GM12891 (cell line): ENCODE results near the gene ZNF783.
A peak's percentile ranks its signal among the peaks of the same experiment; 100 is the strongest.
"Not testable (repeated sequence)": the region's sequence is repeated elsewhere in the genome, so short reads cannot be mapped to it uniquely, and the experiment has no call there.

ENCODE experiments used
- DNase-seq: peaks from one replicate; pipeline ENCODE4 v3.0.0; 2011; ENCODE audit warnings: low spot score; ENCODE audit not compliant: insufficient read length
- FAIRE-seq: peaks from 2 replicates; lab custom pipeline; 2011; peaks lifted over from hg19 to GRCh38; lab: Jason Lieb, UNC
- PAX5 ChIP-seq: IDR thresholded peaks from 2 replicates; pipeline ENCODE4 v1.6.1; 2011; ENCODE audit warnings: low read length, moderate library complexity, mild to moderate bottlenecking; ENCODE audit not compliant: insufficient read depth, severe bottlenecking
- POLR2A ChIP-seq: IDR thresholded peaks from 2 replicates; pipeline ENCODE4 v1.6.1; 2011; ENCODE audit warnings: low read depth, low read length, control low read depth
- POLR2AphosphoS5 ChIP-seq: IDR thresholded peaks from 2 replicates; pipeline ENCODE4 v1.6.1; 2011; ENCODE audit warnings: low read depth, low read length, control low read depth
- POU2F2 ChIP-seq: IDR thresholded peaks from 2 replicates; pipeline ENCODE4 v1.6.1; 2011; ENCODE audit warnings: low read depth, mild to moderate bottlenecking, control low read depth, low read length, moderate library complexity
- SPI1 ChIP-seq: IDR thresholded peaks from 2 replicates; pipeline ENCODE4 v1.6.1; 2011; ENCODE audit warnings: low read depth, low read length, control low read depth
- TAF1 ChIP-seq: IDR thresholded peaks from 2 replicates; pipeline ENCODE4 v1.6.1; 2011; ENCODE audit warnings: low read depth, low read length, control low read depth

Gene ZNF783

DNA sequence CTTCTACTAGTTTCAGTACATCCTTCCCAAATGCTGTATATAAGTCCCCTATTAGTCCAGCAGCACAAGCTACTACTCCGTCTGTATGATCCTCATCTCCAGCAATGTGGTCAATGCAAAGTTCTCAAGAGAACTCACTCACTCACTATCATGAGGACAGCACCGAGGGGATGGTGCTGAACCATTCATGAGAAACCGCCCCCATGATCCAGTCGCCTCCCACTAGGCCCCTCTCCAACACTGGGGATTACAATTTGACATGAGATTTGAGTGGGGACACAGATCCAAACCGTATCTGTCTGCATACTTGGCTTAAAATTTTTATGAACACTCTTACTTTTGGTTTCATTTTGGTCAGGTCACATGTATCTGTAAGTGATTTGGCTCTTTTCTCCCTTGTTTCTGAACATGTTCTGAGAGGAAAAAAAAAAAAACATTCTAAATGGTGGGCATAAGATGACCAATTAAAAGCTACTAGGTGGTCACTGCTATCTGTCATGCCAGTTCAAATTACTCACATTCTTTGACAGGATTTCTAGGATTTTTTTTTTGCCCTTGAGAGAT is 60.1 kb downstream of the ZNF783 start:
- DNase-seq (no peak), FAIRE-seq (peak; percentile 38)
- TF ChIP-seq PAX5 (no peak), TAF1 (no peak), SPI1 (no peak), POLR2AphosphoS5 (no peak), POU2F2 (no peak), POLR2A (no peak)

DNA sequence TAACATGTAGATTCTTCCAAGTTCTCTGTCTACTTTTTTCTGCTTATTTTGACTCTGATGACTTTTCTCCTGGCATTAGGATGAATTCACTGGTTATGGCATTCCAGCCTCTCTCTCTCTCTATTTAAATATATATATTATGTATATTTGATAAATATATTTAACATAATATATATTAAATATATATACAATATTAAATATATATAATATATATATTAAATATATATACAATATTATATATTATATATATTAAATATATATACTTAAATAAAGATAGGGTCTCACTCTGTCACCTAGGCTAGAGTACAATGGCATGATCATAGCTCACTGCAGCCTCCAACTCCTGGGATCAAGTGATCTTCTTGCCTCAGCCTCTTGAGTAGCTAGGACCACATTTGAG is 60.7 kb downstream of the ZNF783 start:
- TF ChIP-seq SPI1 = no peak
- TF ChIP-seq PAX5 = no peak
- TF ChIP-seq POLR2AphosphoS5 = no peak
- no peak for TF ChIP-seq POLR2A
- no peak for TF ChIP-seq TAF1
- TF ChIP-seq POU2F2 = no peak
- no peak for FAIRE-seq
- DNase-seq = no peak

DNA sequence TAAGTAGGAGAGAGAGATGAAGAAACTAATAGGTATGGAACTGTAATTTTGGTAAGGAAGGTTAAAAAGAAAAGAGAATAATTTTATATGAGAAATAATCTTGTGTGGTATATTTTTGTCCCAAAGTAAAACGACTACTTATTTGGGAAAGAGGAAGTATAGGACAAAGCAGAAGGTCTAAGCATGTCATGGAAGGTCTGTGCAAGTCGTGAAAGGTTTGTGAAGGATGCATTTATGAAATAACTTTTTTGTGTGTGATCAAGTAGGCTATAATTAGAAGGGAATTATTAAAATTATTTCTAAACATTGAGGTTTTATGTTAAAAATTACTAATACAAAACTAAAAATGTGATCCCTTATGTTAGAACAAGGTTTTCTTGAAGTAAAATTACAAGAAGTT is 63.3 kb downstream of the ZNF783 start:
- TF ChIP-seq TAF1 = no peak
- no peak for TF ChIP-seq SPI1
- no peak for TF ChIP-seq POU2F2
- no peak for TF ChIP-seq POLR2AphosphoS5
- TF ChIP-seq POLR2A = no peak
- FAIRE-seq = no peak
- no peak for DNase-seq

DNA sequence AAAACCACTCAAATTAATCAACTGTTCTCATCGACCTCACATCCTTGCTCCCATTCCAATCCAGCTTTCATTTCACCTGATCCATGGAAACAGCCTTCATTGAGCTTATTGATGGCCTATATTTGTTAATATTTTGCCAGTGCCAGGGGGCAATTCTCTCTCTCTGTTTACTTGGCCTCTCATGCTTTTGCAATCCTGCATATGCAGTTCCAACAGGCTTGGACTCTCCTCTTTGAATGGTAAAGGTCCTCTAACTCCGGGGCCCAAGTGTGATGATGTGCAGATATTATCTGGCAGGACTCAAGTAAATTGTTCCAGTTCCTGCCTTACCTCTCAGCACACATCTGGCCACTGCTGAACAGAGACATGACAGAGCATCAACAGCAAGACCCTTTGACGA is 67.3 kb downstream of the ZNF783 start:
- DNase-seq (no peak), FAIRE-seq (no peak)
- TF ChIP-seq PAX5 = no peak

DNA sequence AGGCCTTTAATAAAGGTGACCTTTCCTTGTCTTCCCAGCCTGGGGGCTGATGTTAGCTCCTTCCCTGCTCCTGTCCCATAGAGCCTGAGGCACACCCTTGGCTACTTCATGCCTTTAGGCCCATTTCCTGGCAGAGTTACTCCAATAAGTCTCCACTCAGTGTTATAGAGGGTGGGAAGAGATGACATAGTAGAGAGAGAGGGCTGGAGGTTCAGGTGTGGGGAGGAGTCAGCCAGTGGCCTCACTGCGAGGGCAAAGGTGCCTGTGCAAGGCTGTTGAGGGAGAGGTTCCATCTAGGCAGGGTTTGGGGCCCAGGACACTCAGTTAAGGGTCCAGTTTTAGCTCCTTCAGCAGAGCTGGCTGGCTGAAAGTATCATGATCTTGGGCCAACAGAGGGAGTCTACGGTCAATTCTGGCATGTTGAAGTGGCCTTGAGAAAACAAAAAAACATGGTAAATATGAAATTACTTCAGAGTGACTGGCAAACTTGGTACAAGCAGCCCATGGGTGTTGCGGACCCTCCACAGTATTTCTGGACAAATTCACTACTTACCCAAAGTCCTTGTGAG is 67.9 kb downstream of the ZNF783 start:
- DNase-seq (no peak), FAIRE-seq (no peak)
- TF ChIP-seq POLR2AphosphoS5 (no peak), PAX5 (no peak), POLR2A (no peak), POU2F2 (no peak), SPI1 (no peak), TAF1 (no peak)

DNA sequence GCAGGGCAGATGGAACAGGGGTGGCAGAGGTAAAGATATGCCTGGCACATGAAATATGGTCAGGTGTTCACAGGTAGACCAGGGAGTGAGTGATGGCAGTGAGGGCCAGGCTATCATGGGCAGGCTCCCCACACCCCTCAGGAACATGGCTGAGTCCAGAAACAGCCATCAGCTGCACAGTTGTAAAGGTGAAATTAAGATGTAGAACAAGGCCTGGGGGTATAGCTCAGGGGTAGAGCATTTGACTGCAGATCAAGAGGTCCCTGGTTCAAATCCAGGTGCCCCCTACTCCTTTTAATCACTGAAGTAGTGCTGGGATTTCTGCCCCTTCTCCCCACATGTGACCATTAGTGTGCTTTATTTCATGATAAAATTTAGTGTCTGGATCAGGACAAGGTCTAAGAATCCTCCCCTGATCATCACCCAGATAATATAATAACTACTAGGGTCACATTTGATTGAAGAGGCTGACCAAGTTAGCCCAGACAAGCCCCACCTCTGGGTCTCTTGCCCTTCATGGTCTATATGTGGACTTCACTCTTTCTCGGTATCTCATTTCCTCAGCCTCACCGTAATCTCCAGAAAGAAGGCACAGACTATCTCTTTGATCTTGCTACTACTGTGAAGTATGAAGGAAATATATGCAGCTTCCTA is 69.0 kb downstream of the ZNF783 start:
- TF ChIP-seq SPI1 (no peak), POLR2AphosphoS5 (no peak), POU2F2 (no peak), TAF1 (no peak), POLR2A (no peak), PAX5 (no peak)
- DNase-seq = no peak
- FAIRE-seq = no peak

- not testable (repeated sequence) for FAIRE-seq, DNase-seq
These were observed 70.8 kb downstream of the ZNF783 start for GRCh38 chr7:149332602-149333320.

DNA sequence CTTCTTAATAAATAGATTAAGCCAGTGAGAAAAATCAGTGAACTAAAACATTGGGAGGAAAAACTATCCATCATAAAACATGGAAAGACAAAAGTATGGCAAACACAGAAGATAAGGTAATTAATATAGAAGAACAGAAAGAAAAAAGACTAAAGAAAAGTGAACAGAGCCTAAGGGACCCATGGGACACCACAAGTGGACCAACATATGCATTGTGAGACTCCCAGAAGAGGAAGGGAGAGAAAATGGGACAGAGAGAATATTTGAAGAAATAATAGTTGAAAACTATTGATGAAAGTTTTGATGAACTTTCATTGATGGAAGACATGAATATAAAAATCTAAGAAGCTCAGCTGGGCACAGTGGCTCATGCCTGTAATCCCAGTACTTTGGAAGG is 71.3 kb downstream of the ZNF783 start:
- DNase-seq = no peak
- TF ChIP-seq SPI1 (no peak), POLR2AphosphoS5 (no peak), POU2F2 (no peak), PAX5 (no peak), TAF1 (no peak), POLR2A (no peak)
- no peak for FAIRE-seq

GRCh38 chr7:149334219-149334618 is 72.2 kb downstream of the ZNF783 start:
- no peak for TF ChIP-seq POLR2AphosphoS5
- TF ChIP-seq POU2F2 = no peak
- no peak for TF ChIP-seq PAX5
- DNase-seq (no peak), FAIRE-seq (no peak)
